ENCODE data around the gene DRC7. TPM values are rescaled to one million over a fixed set of nuclear protein-coding genes. Genes with fewer than 3 reads are reported as not detected.

DRC7 gene
- total RNA-seq, 4 donors from 2014 or later = not detected

DNA sequence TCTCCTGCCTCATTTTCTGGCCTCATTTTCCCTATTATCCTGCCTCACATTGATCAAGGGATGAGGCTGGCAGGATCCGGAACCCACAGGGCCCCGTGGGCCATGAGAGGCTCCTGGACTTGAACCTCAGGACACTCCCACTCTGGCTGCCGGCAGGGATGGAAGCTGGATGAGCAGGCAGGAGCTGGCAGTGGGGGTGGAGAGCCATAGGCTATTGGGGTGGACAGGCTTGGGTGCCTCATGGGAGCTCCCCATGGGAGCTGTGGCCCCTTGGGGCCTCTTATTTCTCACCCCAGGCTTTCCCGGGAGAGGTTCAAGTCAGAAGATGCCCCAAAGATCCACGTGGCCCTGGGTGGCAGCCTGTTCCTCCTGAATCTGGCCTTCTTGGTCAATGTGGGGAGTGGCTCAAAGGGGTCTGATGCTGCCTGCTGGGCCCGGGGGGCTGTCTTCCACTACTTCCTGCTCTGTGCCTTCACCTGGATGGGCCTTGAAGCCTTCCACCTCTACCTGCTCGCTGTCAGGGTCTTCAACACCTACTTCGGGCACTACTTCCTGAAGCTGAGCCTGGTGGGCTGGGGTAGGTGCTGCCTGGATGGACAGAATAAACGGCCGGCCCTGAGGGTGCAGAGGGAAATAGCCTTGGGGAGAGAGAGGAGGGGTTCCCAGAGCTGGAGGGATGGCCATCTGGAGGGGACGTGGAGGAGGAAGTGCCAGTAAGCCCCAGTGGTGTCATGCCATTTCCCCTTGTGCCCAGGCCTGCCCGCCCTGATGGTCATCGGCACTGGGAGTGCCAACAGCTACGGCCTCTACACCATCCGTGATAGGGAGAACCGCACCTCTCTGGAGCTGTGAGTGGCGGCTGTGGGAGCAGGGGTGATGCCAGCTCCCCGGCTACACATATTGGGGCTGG is 10.7 kb upstream of the DRC7 start:
- Histone ChIP-seq H3K4me3 (no peak overlapping the region), H3K27ac (no peak overlapping the region), H3K9me3 (no peaks in the 10 kb centered on the region), H3K27me3 (no peaks in the 10 kb centered on the region), H3K36me3 (no peaks in the 10 kb centered on the region), H3K4me1 (no peaks in the 10 kb centered on the region)
- TF ChIP-seq POLR2A (IDR thresholded peaks at IDR 0.05) = no peak
- TF ChIP-seq, protein P1, sequence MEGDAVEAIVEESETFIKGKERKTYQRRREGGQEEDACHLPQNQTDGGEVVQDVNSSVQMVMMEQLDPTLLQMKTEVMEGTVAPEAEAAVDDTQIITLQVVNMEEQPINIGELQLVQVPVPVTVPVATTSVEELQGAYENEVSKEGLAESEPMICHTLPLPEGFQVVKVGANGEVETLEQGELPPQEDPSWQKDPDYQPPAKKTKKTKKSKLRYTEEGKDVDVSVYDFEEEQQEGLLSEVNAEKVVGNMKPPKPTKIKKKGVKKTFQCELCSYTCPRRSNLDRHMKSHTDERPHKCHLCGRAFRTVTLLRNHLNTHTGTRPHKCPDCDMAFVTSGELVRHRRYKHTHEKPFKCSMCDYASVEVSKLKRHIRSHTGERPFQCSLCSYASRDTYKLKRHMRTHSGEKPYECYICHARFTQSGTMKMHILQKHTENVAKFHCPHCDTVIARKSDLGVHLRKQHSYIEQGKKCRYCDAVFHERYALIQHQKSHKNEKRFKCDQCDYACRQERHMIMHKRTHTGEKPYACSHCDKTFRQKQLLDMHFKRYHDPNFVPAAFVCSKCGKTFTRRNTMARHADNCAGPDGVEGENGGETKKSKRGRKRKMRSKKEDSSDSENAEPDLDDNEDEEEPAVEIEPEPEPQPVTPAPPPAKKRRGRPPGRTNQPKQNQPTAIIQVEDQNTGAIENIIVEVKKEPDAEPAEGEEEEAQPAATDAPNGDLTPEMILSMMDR (IDR thresholded peaks at IDR 0.05) = no peak
- no peak for DNase-seq

- TF ChIP-seq, protein P1 (IDR thresholded peaks at IDR 0.05) = no peak
- no peak for TF ChIP-seq POLR2A (IDR thresholded peaks at IDR 0.05)
- no peak overlapping the region for H3K4me3 ChIP-seq
- no peaks in the 10 kb centered on the region for H3K27me3 ChIP-seq
- H3K27ac ChIP-seq = no peak overlapping the region
- H3K36me3 ChIP-seq = no peaks in the 10 kb centered on the region
- H3K4me1 ChIP-seq = peaks cover 0 to 2% (median 0%) of the 10 kb centered on the region in 4 donors
- DNase-seq = no peak
- no peaks in the 10 kb centered on the region for H3K9me3 ChIP-seq
Measured at GRCh38 chr16:57684626-57685358, 9.8 kb upstream of the DRC7 start.

- Histone ChIP-seq H3K4me3 (no peak overlapping the region), H3K27me3 (no peaks in the 10 kb centered on the region), H3K27ac (no peak overlapping the region), H3K36me3 (no peaks in the 10 kb centered on the region), H3K4me1 (peaks cover 0 to 8% (median 0%) of the 10 kb centered on the region in 4 donors), H3K9me3 (no peaks in the 10 kb centered on the region)
- DNase-seq = peak in 1 of 3 donors; percentile 10
- TF ChIP-seq POLR2A (IDR thresholded peaks at IDR 0.05) = no peak
- TF ChIP-seq, protein P1 (IDR thresholded peaks at IDR 0.05) = no peak
Measured at GRCh38 chr16:57685633-57686032, 9.0 kb upstream of the DRC7 start.

DNA sequence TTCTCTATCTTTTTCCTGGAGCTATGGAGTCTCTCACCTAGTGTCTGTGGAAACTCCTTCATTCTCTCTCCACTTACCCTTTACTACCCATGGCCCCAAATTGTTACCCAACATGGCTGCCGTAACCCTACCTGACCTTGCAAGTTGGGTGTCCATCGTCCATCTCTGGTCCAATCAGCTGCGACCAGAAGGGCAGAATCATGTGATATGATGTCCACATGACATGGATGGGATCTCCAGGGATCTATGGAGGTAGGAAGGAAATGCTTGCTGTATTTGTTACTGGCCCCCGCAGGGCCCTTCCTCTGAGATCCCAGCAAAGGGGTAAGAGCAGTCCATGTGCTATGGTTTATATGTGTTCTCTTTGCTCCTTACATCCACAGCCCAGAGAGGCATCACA is 8.0 kb upstream of the DRC7 start:
- TF ChIP-seq, protein P1 (IDR thresholded peaks at IDR 0.05) = no peak
- TF ChIP-seq POLR2A (IDR thresholded peaks at IDR 0.05) = no peak
- DNase-seq = peak in 1 of 3 donors; percentile 5
- Histone ChIP-seq H3K9me3 (no peaks in the 10 kb centered on the region), H3K27me3 (no peaks in the 10 kb centered on the region), H3K4me1 (peaks cover 0 to 8% (median 0%) of the 10 kb centered on the region in 4 donors), H3K27ac (no peak overlapping the region), H3K4me3 (no peak overlapping the region), H3K36me3 (no peaks in the 10 kb centered on the region)

DNA sequence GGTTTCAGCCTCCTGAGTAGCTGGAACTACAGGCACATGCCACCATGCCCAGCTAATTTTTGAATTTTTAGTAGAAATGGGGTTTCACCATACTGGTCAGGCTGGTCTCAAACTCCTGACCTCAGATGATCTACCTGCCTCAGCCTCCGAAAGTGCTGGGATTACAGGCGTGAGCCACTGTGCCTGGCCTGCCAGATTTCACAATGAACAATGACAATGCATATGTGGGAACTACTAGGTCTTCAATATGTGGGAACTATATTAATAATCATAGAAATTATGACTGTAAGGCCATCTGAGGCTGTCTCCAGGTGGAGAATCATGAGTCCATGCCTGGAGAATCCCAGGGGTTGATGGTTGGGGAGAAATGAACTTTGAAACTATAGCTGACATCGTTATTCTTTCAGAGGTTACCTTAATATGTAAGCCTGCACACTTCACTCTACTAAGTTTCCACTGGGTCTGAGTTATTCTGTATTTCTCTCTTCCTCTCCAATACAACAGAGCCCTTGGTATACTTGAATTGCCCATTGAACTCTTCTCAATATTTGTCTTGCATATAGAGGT is 7.2 kb upstream of the DRC7 start:
- Histone ChIP-seq H3K27me3 (no peaks in the 10 kb centered on the region), H3K4me3 (no peak overlapping the region), H3K36me3 (no peaks in the 10 kb centered on the region), H3K27ac (no peak overlapping the region), H3K4me1 (peaks cover 0 to 8% (median 0%) of the 10 kb centered on the region in 4 donors), H3K9me3 (no peaks in the 10 kb centered on the region)
- DNase-seq = peak in 1 of 3 donors; percentile 21
- TF ChIP-seq, protein P1 (IDR thresholded peaks at IDR 0.05) = no peak
- TF ChIP-seq POLR2A (IDR thresholded peaks at IDR 0.05) = no peak

Data from Peyer's patch (tissue), 4 donors.